GM19240 (cell line): Measurements from ENCODE around the gene PLEKHB2.
"Not testable (repeated sequence)": the region's sequence is repeated elsewhere in the genome, so short reads cannot be mapped to it uniquely, and the experiment has no call there.

Experiments used
- DNase-seq: peaks from one replicate; pipeline ENCODE4 v3.0.0; 2011; ENCODE audit warnings: low spot score; ENCODE audit not compliant: insufficient read length

PLEKHB2 gene

DNA sequence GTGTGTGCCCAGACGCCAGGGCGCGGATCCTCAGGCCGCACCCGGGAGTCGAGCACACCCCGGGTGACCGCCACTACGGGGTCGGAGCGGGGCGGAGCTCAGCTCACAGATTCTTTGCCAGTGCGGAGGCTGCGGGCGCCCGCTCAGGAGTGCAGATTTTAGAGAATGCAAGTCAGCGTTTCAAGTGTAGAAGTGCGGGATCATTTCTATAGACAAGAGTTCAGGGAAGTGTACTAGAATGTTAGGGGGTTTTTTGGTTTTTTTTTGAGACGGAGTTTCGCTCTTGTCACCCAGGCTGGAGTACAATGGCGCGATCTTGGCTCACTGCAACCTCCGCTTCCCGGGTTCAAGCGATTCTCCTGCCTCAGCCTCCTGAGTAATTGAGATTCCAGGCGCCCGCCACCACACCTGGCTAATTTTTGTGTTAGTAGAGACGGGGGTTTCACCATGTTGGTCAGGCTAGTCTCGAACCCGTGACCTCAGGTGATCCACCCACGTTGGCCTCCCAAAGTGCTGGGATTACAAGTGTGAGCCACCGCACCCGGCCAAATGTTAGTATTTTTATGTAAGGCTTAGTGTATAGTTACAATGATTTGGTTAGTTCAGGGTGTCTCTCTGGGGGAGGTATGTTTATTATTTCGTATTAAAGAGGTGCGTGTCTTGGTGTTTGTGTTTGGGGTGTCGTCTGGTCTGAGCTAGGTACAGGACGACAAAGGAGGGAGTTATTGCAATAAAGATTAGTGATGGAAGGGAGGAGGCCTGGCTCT, 11.3 kb upstream of the PLEKHB2 start:
- DNase-seq = no peak

DNA sequence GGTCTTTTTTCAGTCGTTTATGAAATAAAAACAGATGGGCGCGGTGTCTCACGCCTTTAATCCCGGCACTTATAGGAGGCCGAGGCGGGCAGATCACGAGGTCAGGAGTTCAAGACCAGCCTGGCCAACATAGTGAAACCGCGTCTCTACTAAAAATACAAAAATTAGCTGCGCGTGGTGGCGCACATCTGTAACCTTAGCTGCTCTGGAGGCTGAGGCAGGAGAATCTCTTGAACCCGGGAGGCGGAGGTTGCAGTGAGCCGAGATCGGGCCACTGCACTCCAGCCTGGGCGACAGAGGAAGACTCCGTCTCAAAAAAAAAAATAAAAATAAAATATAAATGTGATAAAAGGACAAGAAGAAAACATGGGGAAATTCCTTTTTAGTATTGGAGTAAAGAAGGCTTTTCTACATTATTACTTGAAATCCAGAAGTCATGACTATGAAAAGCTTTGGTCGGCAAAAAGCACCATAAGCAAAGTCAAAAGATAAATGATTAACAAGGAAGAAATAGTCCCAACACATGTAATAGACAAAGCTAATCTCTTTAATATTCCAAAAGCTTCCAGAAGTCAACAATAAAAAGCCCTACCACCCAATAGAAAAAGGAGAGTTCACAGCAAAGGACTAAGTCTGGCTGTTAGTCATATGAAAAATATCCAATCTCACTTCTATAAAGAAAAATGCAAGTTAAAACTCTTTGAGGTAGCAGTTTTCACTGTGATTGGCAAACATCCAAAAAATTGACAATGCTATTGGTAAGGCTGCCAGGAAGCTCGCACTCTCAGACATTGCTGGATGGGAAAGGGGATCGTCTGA, 10.5 kb upstream of the PLEKHB2 start:
- DNase-seq = no peak

DNA sequence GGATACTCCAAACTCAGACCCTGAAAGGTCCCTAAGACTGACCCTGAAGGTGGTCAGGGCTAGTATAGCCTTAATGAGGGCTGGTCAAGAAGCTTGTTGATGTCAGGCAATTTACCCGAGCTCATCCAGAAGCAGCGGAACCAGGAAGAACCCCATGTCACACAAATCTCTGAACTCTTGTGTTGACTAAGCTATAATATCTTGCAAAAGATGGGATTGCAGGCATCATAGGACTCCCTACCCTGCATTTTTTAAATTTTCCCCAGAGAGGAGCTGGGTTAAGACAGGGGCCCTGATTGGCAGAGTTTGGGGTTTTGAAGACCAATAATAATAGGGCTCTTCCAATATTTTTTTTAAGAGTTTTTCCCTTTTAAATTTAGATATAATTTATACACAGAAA, 2.0 kb upstream of the PLEKHB2 start:
- DNase-seq = no peak

DNA sequence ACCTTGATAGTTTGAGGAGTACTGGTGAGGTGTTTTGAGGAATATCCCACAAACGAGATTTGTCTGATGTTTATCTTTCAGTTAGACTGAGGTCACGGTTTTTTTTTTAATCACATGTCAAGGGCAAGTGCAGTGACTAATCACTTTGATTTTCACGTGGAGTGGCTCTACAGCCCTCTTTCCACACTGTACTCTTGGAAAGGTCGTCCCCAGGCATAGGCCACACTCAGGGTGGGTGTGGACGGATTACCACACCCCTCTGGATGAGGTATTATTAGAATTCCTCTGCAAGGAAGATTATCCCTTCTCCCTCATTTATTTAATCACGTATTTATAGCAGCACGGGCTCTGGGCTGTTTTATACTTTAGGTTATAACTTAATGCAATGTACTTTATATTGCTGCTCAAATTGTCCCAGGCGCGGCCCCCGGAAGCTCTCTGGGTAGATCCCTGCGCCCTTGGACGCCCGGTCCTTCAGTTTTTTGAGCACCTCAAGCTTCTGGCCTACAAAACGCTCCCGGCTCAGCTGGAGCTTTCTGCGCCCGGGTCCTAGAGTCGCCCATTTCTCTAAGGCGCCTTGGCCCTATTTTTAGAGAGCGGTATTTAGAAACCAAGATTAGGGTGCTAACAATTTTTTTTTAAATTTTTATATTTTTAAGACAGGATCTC, 515 bp upstream of the PLEKHB2 start:
- DNase-seq = peak; percentile 63

DNA sequence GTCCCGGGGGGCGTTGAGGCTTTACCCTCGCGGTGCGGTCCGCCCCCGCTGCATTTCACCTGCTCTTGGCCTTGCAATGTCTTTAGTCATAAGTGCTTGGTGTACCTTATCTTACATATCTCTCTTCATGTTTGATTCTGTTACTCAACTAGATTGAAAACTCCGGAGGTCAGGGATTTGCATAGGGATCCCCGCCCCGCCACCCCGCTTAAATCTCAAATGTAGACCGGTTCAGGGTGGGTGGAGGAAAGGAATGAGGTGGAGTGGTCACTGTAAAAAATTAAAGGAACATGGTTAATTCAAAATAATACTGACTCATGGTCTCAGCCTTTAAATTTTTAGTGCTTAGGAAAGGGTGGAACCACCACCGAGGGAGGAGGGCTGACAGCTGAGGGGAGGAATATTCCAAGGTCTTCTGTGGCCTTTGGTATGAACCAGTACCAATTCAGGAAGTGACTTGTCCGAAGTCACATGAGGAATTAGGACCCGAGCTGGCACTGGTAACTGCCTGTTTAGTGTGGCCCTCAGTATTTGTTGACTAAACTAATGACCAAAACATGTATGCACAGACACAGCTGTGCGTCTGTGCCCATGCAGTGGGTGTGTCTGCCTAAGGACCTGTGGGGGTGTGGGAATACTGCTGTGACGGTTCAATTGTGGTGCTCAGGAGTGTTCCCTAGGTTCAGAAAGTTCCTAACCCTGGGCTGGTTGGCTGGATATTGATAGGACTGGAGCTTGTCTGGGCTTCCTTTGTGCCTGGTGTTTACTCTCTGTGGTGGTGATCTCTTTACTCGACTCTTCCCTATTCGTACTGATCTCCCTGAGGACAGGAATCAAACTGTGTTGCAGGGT, 1.0 kb downstream of the PLEKHB2 start:
- peak; percentile 19 for DNase-seq

DNA sequence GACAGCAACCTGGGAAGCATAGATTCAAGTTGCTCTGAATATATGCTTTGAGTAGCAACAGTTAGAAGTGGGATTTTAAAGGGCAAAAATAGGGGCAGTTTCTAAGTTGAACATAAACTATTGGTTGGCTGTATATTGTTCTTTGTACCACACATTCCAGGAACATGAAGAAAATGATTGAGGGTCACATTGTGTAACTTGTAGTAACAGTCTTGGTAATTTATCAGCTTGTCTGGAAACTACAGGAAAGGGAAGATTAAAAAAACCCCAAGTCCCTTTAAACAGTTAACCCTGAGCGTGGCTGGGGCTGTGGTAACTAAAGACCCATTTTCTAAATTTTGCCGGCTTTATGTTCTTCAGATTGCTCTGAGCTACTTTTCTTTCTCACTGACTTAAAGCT, 7.4 kb downstream of the PLEKHB2 start:
- no peak for DNase-seq

DNA sequence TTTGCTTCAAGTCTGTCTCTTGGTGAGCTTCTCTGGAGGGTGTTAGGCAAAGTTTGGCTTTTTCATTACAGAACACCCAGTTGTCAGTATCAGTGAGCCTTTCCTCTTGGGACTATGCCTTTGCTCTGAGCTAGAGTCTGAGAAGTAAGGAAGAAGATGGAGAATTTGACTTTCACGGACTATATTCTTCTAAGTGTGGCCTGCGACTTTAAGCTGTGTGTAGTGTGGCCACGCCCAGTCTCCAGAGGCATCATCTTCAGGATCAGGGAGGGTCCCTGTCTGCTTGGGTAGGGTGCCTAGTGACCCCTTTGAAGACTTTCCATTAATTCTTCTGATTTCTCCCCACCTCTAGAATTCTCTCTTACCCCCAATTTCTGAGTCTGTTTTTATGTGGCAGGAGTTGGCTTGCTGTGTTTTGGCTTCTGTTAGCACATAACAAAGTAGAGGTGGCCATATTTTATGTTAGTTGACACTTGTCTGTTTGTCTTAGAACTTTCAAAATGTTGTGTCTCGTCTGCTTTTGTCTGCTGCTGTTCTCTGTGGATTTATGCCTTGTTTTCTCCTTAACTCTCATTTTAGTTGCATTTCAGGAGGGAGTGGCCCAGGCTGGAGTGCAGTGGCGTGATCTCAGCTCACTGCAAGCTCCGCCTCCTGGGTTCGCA, 8.6 kb downstream of the PLEKHB2 start:
- DNase-seq = no peak

DNA sequence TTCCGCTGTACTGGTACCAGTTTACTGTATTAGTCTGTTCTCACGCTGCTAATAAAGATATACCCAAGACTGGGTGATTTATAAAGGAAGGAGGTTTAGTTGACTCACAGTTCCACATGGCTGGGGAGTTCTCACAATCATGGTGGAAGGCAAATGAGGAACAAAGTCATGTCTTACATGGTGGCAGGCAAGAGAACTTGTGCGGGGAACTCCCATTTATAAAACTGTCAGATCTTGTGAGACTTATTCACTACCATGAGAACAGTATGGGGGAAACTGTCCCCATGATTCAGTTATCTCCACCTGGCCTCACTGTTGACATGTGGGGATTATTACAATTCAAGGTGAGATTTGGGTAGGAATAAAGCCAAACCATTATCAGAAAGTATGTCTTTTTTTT, 9.8 kb downstream of the PLEKHB2 start:
- not testable (repeated sequence) for DNase-seq

DNA sequence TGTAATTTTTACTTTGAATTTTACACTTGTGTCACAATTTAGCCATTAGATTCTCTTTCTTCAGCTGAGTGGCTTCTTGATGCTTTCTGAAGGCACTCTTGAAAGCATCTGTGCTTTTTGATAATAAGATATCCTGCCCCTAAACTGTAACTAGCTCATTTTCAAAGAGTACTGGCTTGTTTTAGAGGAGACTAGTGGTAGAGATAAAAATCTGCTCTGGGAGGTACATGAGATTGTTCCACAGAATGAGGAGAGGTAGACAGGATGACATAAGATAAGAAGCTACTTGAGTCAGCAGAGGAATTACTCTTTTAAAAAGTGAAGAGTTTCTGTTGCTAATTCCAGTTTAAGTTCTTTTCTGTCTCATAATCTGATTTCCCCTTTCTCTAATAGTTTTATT, 10.6 kb downstream of the PLEKHB2 start:
- DNase-seq = no peak

DNA sequence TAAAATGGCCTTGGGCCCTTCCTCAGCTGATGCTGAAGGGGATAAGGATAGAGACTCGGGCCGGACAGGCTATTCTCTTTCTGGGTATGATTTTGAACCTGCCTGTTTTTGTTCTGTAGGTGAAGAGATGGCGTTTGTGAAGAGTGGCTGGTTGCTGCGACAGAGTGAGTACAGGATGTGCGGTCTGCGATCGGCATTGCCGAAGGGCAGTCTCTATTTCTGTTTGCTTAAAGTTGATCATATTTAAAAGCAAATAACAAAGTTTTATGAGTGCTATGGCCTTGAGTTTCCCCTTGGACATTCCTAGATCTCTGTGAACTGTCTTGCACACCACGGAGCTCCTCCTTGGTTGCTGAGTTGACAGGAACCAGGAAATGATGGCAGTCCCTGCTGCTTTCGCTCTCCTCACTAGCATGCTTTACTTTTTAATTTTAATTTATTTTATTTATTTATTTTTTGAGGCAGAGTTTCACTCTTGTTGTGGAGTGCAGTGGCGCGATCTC, 15.7 kb downstream of the PLEKHB2 start:
- DNase-seq = no peak

DNA sequence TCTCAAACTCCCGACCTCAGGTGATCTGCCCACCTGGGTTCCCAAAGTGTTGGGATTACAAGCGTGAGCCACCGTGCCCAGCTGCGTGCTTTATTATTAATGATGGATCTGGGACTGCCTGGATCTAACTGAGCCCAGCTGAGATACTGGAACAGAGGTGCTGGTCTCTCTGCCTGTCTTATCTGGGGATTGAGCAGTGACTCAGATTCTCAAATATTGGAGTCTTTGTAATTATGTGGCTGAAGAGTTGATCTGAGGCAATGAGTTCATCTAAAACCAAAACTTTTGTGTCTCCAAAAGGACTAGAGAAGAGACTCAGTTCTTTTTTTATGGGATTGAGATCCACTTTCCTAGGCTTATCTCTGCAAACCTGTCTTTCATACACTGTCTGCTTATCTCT, 16.3 kb downstream of the PLEKHB2 start:
- no peak for DNase-seq

DNA sequence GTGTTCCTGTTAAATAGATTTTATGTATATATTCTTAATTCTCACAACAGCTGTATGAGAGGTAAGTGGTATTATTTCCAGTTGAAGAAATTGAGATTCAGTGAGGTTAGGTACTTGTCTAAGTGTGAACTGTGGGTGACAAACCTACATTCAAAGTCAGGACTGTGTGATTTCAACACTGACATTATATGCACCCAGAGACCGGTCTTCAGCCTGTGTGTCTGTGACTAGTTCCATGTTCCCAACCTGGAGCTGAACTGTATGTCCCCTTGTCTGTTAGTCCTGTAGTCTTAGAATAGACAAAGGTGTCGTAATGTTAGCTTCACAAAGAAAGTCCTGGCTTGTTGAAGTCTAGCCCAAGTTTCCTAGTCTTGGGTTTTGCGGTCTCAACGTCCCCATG, 17.4 kb downstream of the PLEKHB2 start:
- DNase-seq = no peak

DNA sequence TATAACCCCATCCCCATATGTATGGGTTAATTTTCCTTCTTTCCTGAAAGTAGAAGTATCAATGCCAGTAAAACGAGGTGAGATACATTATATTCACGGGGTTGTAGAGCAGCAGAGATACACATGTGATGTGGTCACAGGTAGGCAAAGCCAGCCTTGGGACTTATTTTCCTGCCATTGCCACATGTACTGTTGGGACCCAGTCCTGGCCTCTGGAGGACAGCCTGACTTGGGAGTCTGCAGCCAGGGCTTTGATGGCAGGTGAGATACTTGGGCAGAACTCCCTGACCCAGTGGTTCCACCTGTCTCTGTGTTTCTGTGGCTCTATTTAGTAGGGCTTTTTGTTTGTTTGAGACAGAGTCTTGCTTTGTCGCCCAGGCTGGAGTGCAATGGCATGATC, 18.1 kb downstream of the PLEKHB2 start:
- DNase-seq = no peak

DNA sequence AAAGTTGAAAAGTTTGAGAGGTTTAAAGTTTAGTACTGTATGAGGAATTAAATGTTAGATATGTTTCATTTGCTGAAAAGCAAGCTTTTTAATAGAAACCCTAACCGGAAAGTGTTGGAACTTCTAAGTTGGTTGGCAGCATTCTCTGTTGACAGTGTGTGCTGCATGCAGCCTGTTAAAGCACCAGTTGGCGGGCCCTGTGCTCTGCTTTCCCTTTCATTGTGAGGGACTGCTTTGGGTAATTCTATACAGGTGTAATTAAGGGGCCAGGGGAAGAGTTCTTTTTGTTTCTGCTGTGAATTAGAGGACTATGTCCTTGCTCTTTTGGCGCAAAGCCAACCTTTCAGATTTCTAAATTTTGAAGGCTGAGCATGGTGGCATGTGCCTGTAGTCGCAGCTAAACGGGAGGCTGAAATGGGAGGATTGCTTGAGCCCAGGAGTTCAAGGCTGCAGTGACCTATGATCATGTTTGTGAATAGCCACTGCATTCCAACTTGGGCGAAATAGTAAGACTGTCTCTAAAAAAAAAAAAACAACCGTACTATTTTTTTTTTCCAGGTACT, 20.1 kb downstream of the PLEKHB2 start:
- DNase-seq = no peak

DNA sequence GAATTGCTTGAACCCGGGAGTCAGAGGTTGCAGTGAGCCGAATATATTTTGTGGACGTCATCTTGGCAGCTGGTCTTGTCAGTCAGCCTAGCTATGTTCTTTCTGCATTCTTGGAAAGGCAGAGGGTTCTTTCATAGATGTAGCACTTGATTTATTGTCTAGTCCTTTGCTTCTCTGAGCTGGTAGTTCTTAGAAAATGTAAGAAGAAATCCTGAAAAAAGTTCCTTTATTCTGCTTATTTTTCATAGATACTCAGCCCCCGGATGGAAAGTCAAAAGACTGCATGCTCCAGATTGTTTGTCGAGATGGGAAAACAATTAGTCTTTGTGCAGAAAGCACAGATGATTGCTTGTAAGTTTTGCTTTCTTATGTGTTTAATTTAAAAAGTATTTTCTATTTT, 21.3 kb downstream of the PLEKHB2 start:
- DNase-seq = no peak

DNA sequence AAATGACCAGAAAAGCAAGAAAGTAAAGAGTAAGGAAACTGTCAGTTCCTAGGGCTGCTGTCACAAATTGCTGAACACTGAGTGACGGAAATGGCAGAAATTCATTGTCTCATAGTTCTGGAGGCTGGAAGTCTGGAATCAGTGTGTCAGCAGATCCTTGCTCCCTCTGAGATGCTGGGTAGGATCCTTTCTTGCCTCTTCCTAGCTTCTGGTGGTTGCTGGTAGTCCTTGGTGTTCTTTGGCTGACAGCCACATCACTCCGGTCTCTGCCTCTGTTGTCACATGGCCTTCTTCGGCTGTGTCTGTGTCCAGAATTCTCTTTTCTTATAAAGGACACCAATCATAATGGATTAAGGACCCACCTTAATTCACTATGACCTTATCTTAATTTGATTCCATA, 21.9 kb downstream of the PLEKHB2 start:
- no peak for DNase-seq

DNA sequence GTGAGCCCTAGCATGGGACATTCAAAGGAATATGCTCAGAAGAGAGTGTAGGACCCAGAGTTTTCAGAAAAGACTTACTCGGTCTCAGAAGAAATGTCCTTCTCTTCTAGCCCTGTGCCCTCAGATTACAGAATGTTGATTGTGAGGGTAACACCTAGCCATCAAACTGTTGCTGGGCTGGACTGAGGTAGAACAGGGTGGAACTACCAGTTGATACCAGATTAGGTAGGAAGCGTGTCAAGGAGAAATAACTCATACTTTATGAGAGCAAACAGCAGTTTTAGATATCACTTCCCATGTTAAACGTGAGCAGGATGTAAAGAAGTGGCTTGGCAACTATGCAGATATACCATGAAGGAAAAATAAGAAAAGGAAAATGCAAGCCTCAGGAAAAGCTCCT, 22.8 kb downstream of the PLEKHB2 start:
- no peak for DNase-seq

DNA sequence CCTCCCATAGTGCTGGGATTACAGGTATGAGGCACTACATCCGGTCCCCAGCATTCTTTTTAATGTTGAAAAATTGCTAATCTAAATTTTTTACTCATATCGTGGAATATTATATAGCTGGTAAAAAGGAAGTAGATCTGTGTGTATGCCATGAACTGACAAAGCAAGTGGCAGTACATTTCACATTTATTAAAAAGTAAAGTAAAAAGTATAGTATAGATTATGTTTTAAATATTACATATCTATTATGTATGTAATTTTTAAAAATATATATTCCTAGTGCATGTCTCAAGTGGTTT, 25.1 kb downstream of the PLEKHB2 start:
- no peak for DNase-seq

DNA sequence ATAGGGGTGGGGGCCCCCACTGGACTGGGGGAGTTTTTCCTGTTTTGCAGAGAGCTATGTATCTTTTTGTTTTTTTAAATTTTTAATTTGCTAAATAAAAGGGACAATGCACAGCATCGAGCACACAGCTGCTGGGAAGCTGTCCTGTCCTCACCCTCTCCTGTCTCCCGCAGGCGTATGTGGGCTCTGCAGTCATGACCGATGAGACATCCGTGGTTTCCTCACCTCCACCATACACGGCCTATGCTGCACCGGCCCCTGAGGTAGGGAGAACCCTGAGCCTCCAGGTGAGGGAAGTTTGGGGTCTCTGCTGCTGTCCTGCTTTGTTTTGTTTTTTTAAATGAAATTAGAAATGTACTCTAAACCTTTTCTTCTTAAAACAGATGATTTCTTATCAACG, 27.6 kb downstream of the PLEKHB2 start:
- no peak for DNase-seq

DNA sequence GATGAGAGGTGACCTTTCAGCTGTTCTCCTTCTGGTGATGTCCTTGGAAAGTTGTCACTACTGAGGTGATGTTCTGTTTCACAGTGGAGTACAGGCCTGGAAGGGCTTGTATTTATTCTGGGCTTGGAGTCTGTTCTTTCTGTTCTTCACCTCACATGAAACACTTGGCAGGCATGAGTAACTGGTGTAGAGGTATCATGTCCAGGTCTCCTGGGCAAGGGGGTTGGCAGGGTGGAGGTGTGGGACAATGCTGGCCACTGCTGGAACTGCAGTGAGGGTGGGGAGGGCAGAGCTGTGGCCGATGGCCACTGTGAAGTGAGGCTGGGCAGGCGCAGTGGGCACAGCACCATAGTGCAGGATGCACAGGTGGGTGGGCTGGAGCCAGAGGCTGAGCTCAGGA, 35.4 kb downstream of the PLEKHB2 start:
- no peak for DNase-seq

DNA sequence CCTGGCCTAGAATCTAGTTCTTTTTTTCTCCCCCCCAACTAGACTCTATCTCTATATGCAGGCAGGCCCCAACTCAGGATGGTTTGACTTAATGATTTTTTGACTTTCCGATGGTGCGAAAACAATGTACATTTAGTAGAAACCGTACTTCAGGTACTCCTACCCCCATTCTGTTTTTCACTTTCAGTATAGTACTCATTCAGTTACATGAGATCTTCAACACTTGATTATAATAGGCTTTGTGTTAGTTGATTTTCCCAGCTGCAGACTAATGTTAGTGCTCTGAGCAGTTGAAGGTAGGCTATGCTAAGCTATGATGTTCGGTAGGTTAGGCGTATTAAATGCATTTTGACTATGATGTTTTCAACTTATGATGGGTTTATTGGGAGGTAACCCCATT, 37.7 kb downstream of the PLEKHB2 start:
- DNase-seq = no peak
